K562 treated with DMSO at 1 percent for 12 hours (cell line): ENCODE results near the gene SPATA18. TPM values are rescaled to one million over a fixed set of nuclear protein-coding genes. Genes with fewer than 3 reads are reported as not detected.

Experiments
- total RNA-seq: library from RNA; unstranded; fragments of 300-600 nt; gene quantifications from 2 replicates; pipeline ENCODE4 v1.2.3, GENCODE V29; 2022; ENCODE audit not compliant: insufficient read depth

Gene SPATA18
- not detected in 2 replicates for total RNA-seq

GRCh38 chr4:52051213-52051614 lies at the start of gene SPATA18:
TSS of gene SPATA18 (plus strand) at chr4:52051304. CDS start at chr4:52051705, 401 bp downstream.

GRCh38 chr4:52019936-52020657 lies 31.0 kb upstream of the SPATA18 start, which contains the start of gene LRRC66:
TSS of gene LRRC66 (minus strand) at chr4:52020363. CDS start at chr4:52017613, 2,750 bp downstream.

GRCh38 chr4:52038103-52038912 lies 12.8 kb upstream of the SPATA18 start, which contains the start of gene SGCB:
TSS of gene SGCB (minus strand) at chr4:52038299. CDS start at chr4:52038259, 40 bp downstream.

Other genes with a start within 250 kb of the SPATA18 start
- 4.2 and 14.2 TPM in 2 replicates for gene DCUN1D4, start 208.2 kb upstream of the SPATA18 start, total RNA-seq
- gene LRRC66, start 30.9 kb upstream of the SPATA18 start, total RNA-seq, result not detected in 2 replicates
- not detected in 2 replicates for gene SGCB, start 13.0 kb upstream of the SPATA18 start, total RNA-seq